Ascending aorta (tissue), 2 donors: ENCODE results near the gene WDR82. TPM values are rescaled to one million over a fixed set of nuclear protein-coding genes. Genes with fewer than 3 reads are reported as not detected.

Experiments used
- DNase-seq, 2 donors: peaks; one replicate each; pipeline ENCODE4 v3.0.0-alpha.2; 2019; ENCODE audit warnings: low spot score in 2 of 2
- H3K27ac ChIP-seq, 2 donors: fragments of 200-600 bp; sonication (generic); one replicate each; pipeline ENCODE4 v1.5.1; 2016 to 2017; ENCODE audit warnings: mild to moderate bottlenecking in 1 of 2
- H3K27me3 ChIP-seq: fragments of 200-600 bp; sonication (generic); one replicate; pipeline ENCODE4 v1.5.1; 2017
- H3K36me3 ChIP-seq, 2 donors: fragments of 200-600 bp; sonication (generic); one replicate each; pipeline ENCODE4 v1.5.1; 2016
- H3K4me1 ChIP-seq, 2 donors: fragments of 200-600 bp; sonication (generic); one replicate each; pipeline ENCODE4 v1.5.1; 2016 to 2017; ENCODE audit warnings: mild to moderate bottlenecking in 1 of 2
- H3K4me3 ChIP-seq, 2 donors: fragments of 200-600 bp; sonication (generic); one replicate each; pipeline ENCODE4 v1.5.1; 2016 to 2017; ENCODE audit warnings: mild to moderate bottlenecking in 1 of 2
- H3K9me3 ChIP-seq, 2 donors: fragments of 200-600 bp; sonication (generic); one replicate each; pipeline ENCODE4 v1.5.1; 2016
- CTCF ChIP-seq, 3 experiments: fragments of 200-600 bp in 2 of 3; fragments of 450-650 bp in 1 of 3; sonication (generic) in 2 of 3; IDR thresholded peaks; one replicate each; pipeline ENCODE4 v1.5.1; 2016 to 2019; ENCODE audit warnings: antibody characterized with exemption in 3 of 3, mild to moderate bottlenecking in 1 of 3, moderate library complexity in 1 of 3
- intact Hi-C: fragments of 100-400 bp; cut with DNase I; formaldehyde crosslinking; loops from one replicate; pipeline ENCODE4 v1.15.1; 2023
- total RNA-seq: library from RNA; depleted of rRNA; stranded (reverse); fragments of >200 nt; gene quantifications from one replicate; pipeline ENCODE4 v1.1.0, GENCODE V29; 2016

Gene WDR82
- total RNA-seq, 1 donor from 2014 or later: 42.0 TPM

GRCh38 chr3:52248165-52248541 is 30.3 kb downstream of the WDR82 start:
- no peaks in the 10 kb centered on the region for H3K27me3 ChIP-seq
- peak overlapping the region in 1 of 2 donors; percentile 8 for H3K27ac ChIP-seq
- no peaks in the 10 kb centered on the region for H3K9me3 ChIP-seq
- TF ChIP-seq CTCF (IDR thresholded peaks at IDR 0.05): no peak
- peak in 1 of 2 donors; percentile 57 for DNase-seq
- H3K4me3 ChIP-seq: no peak overlapping the region
- H3K36me3 ChIP-seq: peaks cover 28 to 31% of the 10 kb centered on the region in 2 donors
- intact Hi-C loops: no loop called here
- peaks cover 0 to 14% of the 10 kb centered on the region in 2 donors for H3K4me1 ChIP-seq

DNA sequence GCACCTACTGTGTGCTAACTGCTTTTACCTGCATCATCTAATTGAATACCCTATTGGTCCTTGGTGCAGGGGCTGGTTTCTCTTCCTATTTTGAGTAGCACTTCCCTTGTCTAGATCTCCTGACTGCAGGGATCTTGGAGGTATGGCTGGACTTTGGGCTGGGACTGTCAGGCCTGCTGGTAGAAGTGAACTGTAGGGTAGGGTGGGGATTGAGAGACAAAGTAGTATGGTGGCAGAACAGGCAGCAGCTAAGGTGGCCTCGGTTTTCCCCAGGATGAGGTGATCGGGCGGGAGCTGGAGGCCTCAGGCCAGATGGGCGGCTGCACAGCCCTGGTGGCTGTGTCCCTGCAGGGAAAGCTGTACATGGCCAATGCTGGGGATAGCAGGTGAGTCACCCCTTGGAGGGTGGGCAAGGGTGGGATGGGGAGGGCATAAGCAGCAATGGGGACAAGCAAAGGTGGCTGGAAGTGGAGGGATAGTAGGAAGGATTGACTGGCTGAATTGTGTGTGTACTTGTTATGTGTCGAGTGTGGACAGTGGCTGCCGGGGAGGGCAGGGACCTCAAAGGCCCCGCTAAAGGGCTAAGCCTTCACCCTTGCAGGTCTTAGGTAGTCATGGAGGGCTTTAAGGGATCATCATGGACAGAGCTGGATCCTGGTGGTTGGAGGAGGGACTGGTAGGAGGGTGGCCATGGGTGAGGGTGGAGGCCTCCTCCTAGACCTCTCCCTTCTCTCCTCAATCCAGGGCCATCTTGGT is 30.9 kb downstream of the WDR82 start:
- no peak for TF ChIP-seq CTCF (IDR thresholded peaks at IDR 0.05)
- peak overlapping the region in 1 of 2 donors; percentile 8 for H3K27ac ChIP-seq
- peaks cover 24 to 28% of the 10 kb centered on the region in 2 donors for H3K36me3 ChIP-seq
- intact Hi-C loops: no loop called here
- H3K9me3 ChIP-seq: no peaks in the 10 kb centered on the region
- peaks cover 0 to 14% of the 10 kb centered on the region in 2 donors for H3K4me1 ChIP-seq
- H3K4me3 ChIP-seq: no peak overlapping the region
- no peaks in the 10 kb centered on the region for H3K27me3 ChIP-seq
- peak in 1 of 2 donors; percentile 60 for DNase-seq

GRCh38 chr3:52246728-52247408 is 31.6 kb downstream of the WDR82 start:
- intact Hi-C loops: no loop called here
- Histone ChIP-seq H3K27ac (peak overlapping the region; percentile 84 to 91), H3K9me3 (no peaks in the 10 kb centered on the region), H3K27me3 (no peaks in the 10 kb centered on the region), H3K4me1 (peaks cover 0 to 14% of the 10 kb centered on the region in 2 donors), H3K36me3 (peaks cover 16 to 25% of the 10 kb centered on the region in 2 donors), H3K4me3 (peak overlapping the region in 1 of 2 donors; percentile 75)
- TF ChIP-seq CTCF (IDR thresholded peaks at IDR 0.05): no peak
- peak in 1 of 2 donors; percentile 63 for DNase-seq

DNA sequence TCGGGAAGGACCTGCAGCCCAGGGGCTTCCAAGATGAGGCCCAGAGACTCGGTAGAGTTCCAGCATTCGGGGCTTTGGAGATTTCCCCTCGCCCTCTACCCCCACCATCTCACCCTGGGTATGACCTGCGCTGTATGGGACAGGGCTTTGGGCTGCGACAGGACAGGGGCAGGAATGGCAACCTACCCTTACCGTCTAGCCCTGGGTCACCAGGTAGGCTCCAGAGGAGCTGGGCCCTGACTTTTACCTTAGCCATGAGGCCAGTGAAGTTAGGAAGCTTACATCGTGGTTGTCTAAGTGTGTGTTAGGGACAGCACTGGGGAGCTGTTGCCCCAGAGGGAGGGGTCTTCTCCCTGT is 32.2 kb downstream of the WDR82 start:
- Histone ChIP-seq H3K27ac (peak overlapping the region; percentile 84 to 91), H3K27me3 (no peaks in the 10 kb centered on the region), H3K9me3 (no peaks in the 10 kb centered on the region), H3K4me3 (peak overlapping the region; percentile 65 to 75), H3K36me3 (peaks cover 11 to 18% of the 10 kb centered on the region in 2 donors), H3K4me1 (peaks cover 0 to 14% of the 10 kb centered on the region in 2 donors)
- intact Hi-C loops: no loop called here
- DNase-seq: no peak
- no peak for TF ChIP-seq CTCF (IDR thresholded peaks at IDR 0.05)

DNA sequence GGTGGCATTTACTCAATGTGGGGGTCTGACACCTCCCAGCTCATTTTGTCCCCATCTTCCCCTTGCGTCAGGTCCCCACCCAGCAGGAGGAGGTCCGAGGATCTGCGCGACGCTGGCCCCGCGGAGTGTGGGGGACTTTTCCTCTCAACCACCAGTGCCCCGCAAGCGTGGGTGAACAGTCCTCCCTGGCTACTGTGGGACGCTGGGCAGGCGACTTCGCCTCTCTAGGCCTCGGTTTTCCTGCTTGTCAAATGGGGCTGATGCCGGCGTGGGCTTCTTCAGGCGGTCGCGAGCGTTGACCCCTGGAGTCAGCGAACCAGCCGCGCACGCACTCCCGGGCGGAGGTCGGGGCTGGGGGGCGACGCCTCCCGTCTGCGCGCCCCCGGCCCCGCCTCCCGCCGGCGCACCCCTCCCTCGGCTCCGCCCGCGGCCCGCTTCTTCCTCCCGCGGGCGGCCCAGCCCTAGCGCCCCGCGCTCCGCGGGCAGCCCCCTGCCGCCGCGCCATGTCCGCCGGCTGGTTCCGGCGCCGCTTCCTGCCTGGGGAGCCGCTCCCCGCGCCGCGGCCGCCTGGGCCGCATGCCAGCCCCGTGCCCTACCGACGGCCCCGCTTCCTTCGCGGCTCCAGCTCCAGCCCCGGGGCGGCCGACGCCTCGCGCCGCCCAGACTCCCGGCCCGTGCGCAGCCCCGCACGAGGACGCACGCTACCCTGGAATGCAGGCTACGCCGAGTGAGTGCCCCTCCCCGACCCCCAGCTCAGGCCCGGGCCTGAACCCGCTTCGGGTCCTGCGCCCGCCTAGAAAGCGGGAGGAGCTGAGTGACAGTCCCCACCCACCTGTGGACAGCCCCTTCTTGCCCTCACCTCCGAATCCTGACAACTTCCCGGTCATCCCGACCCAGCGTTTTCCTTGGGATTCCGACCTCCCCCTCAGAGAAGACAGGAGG is 32.9 kb downstream of the WDR82 start, which contains the start of gene PPM1M:
Gene PPM1M, plus strand, starts transcription at position 438 of the 942 bp plus-strand sequence. Its CDS starts 66 bp downstream, at position 504.
- Histone ChIP-seq H3K4me1 (peaks cover 0 to 14% of the 10 kb centered on the region in 2 donors), H3K9me3 (no peaks in the 10 kb centered on the region), H3K4me3 (peak within 1 kb of the TSS; percentile 65 to 75), H3K27me3 (no peaks in the 10 kb centered on the region), H3K36me3 (peaks cover 5 to 14% of the 10 kb centered on the region in 2 donors), H3K27ac (peak within 1 kb of the TSS; percentile 89 to 91)
- TF ChIP-seq CTCF (IDR thresholded peaks at IDR 0.05): peak in 1 of 3 experiments; percentile 9
- DNase-seq: peak in 1 of 2 donors; percentile 75
- intact Hi-C loops: no loop called here
